ENCODE data around the gene CFAP299.
"Not testable (repeated sequence)": the region's sequence is repeated elsewhere in the genome, so short reads cannot be mapped to it uniquely, and the experiment has no call there.

The CFAP299 gene

DNA sequence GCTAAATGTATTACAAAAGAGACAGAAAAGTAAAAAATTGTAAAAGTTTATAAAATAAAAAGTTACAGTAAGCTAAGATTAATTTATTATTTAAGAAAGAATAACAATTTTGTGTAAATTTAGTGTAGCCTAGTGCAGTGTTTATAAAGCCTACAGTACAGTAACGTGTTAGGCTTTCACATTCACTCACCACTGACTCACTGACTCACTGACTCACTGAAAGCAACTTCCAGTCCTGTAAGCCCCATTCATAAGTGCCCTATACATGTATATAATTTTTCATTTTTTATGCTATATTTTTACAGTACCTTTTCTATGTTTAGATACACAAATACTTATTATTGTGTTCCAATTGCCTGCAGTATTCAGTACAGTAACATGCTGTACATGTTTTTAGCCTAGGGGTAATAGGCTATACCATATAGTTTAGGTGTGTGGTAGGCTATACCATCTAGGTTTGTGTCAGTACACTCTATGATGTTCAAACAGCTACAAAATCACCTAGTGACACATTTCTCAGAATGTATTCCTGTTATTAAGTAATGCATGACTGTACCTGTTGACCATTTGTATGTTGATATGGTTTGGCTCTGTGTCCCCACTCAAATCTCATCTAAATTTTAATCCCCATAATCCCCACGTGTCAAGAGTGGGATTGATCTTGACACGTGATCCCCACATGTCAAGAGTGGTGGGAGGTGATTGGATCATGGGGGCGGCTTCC lies 57.9 kb downstream of the CFAP299 start:
- DNase-seq = peak; percentile 75

DNA sequence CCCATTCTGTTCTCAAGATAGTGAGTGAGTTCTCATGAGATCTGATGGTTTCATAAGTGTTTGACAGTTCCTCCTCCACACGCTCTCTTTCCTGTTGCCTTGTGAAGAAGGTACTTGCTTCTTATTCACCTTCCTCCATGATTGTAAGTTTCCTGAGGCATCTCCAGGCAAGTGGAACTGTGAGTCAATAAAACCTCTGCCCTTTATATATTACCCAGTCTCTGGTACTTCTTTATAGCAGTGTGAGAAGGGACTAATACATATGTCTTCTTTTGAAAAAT lies 58.4 kb downstream of the CFAP299 start:
- no peak for DNase-seq

DNA sequence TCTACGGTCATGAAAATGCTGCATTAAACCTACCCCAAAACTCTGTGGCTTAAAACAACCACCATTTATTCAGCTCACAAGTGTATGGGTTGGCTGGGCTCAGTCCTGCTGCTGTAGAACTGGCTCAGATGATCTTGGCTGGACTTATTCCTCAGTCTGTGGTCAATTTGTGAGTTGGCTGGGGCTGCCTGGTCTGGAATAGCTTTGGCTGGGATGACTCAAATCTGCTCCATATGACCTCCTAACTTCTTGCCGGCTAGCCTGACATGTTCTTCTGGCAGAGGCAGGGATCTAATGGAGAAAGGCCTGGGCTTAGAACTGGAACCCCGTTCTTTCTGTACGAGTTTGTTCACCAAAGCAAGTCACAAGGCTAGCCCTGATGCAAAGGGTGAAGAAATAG lies 71.7 kb downstream of the CFAP299 start:
- DNase-seq = peak; percentile 71

DNA sequence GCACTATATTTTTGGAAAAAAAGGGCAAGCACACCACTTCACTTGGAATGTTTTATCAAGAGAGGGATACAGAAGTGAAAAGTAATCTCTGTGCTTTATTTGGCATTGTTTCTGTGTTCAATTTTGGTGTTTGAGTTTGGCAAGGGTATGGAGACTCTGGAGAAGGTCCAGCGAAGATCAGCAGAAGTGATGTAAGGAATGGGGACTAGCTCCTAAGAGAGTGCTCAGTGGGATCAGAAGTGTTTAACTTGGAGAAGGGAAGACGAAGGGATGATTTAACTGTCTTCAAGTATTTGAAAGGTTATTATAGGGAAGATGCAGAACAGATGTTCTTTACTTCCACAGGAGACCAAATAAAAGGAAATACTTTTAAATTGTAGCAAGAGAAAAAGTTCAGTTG lies 74.3 kb downstream of the CFAP299 start:
- no peak for DNase-seq

DNA sequence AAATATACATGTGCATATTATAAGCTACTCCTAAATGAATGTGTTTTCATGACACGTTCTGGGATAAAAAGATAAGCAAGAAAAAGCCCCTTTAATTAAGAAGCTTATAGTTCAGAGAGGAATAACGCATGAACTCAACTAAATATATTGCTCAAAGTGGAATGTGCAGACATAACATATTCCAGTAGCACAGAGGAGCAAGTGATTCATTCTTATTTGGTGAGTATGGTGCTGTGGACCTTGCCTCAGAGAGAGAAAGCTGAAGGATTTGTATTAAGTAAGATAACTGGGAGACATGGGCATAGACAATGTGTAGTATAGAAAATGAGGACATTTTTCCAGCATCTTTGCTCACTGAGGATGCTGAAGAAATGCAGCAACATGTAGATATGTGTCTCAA lies 76.8 kb downstream of the CFAP299 start:
- DNase-seq = no peak

DNA sequence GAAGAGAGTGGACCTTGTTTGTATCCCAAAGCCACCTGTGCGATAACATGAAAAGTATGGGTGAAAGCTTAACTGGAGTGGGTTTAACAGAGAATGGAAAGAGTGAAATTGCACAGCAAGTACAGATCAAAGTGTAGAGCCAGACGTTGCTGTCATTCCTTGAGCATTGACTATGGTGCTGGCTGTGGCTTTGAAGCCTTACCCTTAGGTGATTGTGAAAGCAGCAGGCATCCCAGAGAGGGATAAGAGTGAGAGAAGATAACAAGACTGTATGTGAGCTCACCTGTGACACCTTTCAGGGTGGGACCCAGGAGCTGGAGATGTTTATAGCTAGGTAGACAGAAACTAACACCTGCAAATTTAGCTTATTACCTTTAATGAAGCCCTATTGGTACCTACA lies 77.6 kb downstream of the CFAP299 start:
- no peak for DNase-seq

DNA sequence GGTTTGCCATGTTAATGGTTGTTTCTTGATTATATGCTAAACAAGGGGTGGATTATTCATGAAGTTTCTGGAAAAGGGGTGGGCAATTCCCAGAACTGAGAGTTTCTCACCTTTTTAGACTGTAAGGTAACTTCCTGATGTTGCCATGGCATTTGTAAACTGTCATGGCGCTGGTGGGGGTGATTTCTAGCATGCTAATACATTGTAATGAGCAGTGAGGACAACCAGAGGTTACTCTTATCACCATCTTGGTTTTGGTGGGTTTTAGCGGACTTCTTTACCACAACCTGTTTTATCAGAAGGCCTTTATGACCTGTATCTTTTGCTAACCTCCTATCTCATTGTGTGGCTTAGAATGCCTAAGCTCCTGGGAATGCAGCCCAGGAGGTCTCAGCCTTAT lies 81.5 kb downstream of the CFAP299 start:
- no peak for DNase-seq

DNA sequence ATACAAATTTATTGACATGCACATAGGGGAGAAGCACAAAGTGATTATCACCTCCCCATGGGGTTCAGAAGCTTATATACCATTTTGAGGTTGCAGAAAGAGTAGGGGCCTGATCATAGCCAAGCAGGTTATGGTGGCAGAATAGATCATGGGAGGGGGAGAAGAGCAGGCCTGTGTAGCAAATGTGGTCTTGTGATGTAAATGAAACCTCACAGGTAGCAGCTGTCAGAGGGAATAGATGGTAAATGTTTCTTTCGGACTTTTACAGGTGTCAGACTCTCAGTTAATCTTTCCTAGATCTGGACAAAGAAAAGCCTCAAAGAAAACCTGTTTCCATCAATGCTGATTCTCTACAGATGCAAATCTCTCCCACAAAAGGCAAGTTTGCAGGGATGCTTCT lies 84.4 kb downstream of the CFAP299 start:
- no peak for DNase-seq

DNA sequence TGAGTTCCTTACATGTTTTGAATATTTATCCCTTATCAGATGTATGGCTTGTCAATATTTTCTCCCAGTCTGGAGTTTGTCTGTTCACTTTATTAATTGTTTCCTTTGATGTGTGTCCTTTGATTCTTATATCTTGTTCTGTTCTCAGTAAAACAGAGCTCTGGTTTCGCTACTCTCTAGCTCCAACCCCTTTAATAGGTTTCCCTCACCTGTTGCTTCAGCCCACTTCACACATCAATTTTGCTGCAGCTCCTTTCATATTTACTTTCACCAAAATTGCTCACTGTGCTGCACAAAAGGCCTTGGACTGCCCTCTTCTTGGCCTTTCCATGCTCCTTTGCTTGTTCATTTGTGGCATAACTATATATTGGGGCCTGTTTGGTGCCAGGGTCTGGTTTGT lies 85.1 kb downstream of the CFAP299 start:
- DNase-seq = no peak

DNA sequence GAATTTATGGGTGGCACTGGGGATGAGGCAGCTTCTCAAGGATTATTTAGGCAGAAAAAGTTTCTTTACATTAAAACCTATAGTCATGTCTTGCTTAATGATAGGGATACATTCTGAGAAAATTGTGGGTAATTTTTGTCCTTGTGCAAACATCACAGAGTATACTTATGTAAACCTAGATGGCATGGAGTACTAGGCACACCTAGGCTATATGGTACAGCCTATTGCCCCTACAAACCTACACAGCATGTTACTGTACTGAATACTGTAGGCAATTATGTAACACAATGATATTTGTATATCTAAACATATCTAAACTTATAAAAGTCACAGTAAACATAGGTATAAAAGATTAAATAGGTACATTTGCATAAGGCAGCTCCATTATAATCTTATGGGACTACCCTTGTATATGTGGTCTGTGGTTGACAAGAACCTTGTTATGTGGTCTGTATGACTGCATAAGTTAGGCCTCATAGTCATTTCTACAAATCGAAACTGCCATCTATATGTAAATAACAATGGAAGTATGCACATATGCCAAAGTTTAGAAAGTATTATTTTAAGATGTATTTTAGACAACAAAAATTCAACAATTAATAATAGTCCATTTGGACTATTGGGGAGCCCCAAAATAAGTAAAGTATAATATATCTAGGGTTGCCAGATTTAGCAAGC lies 87.3 kb downstream of the CFAP299 start:
- DNase-seq = no peak

DNA sequence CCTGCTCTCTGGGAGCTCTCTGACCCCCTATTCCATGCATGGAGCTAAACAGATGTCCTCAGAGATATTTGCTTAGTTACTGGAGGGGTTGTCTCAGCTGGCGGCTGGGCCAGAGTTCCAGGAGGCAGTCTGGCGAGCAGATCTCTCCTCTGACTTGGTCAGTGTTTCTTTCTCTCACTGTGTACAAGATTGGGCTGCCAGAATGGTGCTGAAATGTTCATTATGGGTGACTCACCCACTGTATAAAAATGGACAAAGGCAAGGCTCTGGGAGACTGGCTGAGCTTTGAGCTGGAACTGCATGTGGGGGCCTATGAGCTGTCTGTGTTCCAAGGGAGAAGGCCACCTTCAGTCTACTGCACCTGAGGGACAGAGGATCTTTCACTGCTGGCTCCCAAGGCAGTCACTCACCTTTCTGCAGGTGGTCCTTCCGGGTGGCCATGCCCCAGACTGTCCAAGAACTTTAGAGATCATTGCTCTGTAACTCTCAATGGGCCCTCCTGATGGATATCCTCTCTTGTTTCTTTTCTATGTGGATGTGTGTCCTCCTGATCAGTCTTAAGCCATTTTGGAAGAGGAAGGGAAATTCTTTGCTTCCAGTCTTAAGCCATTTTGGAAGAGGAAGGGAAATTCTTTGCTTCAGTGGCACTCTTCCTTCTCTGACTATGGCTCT lies 88.2 kb downstream of the CFAP299 start:
- no peak for DNase-seq

DNA sequence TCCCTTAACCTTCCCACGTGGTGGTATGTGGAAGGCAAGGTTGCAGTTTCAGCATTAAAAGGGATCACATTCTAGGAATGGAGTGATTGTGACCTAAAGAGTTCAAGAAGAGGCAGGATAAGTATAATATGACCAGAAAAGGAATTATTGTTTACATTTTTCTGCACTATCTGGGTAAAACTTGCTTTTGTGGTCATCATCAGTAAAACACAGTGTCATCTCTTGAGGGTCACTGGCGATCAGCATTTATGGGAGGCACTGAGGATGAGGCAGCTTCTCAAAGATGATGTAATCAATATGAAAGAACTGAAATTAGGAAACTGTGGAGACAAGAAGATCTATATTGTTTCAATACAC lies 88.7 kb downstream of the CFAP299 start:
- DNase-seq = peak; percentile 3

DNA sequence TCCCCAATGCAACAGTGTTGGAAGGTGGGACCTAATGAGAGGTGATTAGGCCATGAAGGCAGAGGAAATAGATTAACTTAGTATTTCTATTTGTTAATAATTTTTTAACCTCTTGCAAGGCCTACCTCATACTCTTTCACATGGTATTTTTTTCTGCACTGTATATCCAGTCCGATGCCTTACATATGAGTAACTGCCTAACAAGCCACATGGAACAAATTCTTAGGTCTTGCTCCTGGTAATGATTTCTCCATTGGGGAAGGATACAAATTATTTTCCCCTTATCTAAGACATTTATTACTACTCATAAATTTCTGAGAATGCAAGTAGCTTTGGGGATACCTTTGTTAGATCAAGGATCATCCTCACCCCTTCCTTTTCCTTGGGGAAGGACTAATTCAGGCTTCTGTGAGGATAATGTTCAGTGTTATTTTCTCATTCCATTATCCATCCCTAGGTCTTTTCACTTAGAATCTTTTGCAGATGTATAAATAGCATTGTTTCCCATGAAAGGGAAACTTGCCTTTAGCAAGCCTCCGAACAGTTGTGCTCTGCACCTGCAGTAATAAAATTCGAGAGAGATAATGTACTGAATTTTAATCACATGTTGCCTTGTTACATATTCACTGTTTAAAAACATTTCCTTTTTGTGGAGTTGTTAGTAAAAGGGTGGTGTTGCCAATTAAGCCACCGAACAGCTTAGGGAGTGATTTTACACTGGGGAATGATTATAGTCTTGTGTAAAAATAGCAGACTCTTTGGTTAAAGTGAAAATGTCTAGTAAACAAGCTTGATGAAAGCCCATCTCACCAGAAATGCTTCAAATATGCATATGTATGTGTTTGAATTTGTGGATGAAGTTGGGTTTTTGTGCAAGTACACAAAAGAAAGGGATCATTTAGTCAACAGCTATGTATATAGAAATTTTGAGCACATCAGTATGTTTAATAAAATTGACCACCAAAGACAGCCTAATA lies 89.9 kb downstream of the CFAP299 start:
- DNase-seq = no peak

DNA sequence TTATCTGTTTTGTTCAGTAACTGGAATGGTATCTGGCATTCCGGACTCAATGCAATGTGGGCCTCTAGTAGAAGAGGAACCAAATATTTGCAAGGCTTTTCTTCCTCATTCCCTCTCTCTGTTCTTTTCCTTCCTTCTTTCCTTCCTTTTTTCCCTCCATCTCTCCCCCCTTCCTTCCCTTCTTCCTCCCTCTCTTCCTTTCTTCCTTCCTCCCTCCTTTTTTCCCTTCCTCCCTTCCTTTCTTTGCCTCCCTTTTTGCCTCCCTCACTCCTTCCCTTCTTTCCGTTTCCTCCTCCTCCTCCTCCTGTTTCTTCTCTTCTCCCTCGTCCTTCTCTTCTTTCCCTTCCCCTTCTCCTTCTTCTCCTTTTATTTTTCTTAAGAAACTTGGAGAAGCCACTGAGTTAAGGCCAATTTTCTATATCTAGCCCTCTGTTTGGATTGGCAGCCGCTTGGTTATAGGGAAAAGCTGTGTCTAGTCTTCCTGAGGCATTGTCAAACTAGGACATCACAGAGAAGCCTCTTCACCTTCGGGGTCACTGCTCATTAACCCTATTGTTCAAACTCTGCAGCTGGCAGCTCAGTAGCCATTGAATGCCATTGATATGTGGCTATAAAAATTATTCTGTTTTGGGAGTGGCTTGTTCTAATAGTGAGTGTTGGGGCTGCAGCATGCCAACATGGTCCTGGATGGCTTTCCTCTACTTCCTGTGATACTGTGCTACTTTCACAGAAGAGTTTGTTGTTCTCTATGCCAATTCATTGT lies 95.9 kb downstream of the CFAP299 start:
- DNase-seq = no peak

DNA sequence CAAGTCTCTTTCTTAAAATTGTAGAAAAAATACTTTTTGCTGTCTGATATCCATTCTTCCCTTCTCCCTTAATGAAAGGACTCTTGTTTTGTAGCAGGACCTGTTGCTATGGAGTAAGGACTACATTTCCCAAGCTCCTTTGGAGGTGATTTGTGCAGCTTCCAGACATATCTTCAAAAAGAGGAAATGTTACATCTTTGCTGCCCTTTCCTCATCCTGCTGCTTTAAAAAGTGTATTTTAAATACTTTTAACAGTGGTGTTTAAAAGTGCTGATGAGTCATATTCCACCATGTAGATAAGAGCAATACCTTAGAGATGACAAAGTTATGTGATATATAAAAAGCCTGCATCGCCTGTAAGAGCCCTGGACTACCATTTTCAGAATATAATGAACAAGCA lies 98.7 kb downstream of the CFAP299 start:
- DNase-seq = peak; percentile 28

DNA sequence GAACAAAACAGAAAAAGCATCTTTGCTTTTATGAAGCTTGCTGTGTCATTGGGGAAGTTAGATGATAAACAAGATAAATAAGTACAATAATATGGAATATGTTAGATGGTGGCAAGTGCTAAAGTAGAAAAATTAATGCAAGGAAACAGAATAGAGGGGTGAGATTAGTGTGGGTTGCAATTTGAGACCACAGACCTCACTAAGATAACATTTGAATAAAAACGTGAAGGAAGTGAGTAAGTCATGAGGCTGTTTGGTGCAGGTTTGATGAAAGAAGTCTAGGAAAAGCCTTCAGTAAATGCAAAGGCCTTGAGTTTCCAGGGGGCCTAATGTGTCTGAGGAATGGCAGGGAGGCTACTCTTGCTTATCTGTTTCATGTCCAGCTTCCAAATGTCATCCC lies 102.5 kb downstream of the CFAP299 start:
- DNase-seq = no peak

DNA sequence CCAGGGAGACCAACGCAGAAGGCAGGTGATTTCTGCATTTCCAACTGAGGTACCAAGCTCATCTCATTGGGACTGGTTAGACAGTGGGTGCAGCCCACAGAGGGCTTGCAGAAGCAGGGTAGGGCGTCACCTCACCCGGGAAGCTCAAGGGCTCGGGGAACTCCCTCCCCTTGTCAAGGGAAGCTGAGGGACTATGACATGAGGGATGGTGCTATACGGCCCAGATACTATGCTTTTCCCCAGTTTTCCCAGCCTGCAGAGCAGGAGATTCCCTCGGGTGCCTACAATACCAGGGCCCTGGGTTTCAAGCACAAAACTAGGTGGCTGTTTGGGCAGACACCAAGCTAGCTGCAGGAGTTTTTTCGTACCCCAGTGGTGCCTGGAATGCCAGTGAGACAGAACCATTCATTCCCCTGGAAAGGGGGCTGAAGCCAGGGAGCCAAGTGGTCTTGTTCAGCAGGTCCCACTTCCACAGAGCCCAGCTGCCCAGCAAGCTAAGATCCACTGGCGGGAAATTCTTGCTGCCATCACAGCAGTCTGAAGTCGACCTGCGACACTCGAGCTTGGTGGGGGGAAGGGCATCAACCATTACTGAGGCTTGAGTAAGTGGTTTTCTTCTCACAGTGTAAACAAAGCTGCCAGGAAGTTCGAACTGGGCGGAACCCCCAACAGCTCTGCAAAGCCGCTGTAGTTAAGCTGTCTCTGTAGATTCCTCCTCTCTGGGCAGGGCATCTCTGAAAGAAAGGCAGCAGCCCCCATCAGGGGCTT lies 103.9 kb downstream of the CFAP299 start:
- DNase-seq = not testable (repeated sequence)

DNA sequence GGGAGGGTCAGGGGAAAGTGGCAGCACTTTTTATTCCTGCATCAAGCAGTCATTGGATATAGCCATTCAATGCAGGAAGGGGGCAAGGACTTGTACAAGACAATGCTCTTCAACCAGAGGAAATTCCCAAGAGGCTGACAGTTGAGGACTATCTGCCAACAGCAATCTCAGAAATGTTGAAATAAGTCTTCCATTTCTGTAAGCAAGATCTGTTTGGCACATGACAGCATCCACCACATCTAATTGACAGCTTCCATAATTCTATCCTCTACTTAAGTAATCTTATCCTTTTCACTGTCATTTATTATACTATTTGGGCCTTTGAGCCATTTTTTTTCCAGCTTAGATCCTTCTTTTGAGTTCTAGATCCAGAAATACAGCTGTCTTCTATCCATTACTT lies 110.7 kb downstream of the CFAP299 start:
- DNase-seq = no peak

DNA sequence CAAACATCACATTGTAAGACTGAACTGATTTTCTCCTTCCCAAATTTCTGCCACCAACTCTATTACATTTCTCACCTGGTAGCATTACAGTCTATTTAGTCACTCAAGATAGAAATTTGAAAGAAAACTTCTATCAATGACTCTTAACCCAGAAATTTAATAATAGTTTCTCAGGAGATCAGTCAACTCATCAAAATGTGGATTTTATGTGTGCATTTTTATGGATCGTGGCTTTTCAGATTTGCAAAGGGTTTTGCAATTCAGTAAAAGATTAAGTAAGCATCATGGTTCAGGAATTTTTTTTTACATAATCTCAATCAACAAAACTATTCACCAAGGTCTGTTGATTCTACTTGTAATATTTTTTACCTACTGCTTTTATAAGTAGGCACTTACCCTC lies 111.1 kb downstream of the CFAP299 start:
- peak; percentile 29 for DNase-seq

DNA sequence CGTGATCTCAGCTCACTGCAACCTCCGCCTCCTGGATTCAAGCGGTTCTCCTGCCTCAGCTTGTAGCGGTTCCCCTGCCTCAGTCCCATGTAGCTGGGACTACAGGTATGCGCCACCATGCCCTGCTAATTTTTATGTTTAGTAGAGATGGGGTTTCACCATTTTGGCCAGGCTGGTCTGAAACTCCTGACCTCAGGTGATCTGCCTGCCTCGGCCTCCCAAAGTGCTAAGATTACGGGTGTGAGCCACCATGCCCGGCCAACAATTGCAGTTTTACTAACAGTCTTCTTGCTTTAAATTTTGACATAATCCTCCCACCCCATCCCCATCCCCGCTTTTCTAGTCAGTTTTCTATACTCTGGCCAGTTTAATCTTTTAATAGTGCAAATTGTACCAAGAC lies 112.0 kb downstream of the CFAP299 start:
- no peak for DNase-seq

DNA sequence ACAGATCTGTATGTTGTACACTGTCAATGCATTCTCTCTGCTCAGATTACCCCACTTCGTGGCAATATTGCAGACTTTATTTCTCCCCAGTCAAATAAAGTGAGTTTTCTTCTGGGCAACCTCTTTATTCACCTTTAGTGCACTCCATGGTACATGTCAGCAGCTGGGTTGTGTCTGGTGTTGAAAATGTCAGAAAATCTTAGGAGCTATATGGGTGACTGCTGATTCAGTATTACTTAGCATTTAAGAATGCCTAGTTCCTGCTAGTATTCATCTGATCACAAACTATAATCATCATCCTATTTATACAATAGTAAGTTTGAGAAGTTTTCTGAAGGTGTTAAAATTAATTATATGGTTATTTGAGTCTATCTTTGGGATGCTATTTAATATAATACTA lies 112.5 kb downstream of the CFAP299 start:
- no peak for DNase-seq

DNA sequence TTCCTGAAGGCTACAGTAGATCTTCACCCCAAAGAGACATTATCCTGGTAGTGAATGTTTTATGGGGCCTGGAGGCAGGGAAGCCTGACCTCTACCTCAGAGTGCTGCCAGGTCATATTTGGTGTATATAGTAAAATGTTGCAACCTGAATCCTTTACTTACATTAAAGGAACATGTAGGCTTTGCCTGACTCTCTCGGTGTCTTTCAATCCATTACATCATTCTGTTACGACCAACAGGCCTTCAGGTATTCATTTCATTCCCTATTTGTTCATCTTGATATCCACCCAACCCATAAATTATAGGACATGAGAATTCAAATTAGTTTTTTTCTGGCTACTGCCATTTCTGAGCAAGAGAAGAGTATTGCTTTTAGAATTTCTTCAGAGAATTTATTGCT lies 116.5 kb downstream of the CFAP299 start:
- no peak for DNase-seq

Data from EL (cell line).